Endothelial cell (in vitro differentiated cells): Measurements from ENCODE around the gene UCN. TPM values are rescaled to one million over a fixed set of nuclear protein-coding genes. Genes with fewer than 3 reads are reported as not detected.
"Not testable (repeated sequence)": the region's sequence is repeated elsewhere in the genome, so short reads cannot be mapped to it uniquely, and the experiment has no call there.

Experiments used
- DNase-seq: peaks from one replicate; pipeline ENCODE4 v3.0.0; 2021; ENCODE audit warnings: low spot score
- H3K27ac Mint-ChIP-seq: one replicate; pipeline ENCODE4 v1.8.0; 2021; ENCODE audit warnings: mixed read lengths, inconsistent platforms; ENCODE audit not compliant: unreplicated experiment
- H3K27me3 Mint-ChIP-seq: one replicate; pipeline ENCODE4 v1.8.0; 2021; ENCODE audit warnings: mild to moderate bottlenecking, moderate library complexity, mixed read lengths, inconsistent platforms; ENCODE audit not compliant: unreplicated experiment
- H3K36me3 Mint-ChIP-seq: one replicate; pipeline ENCODE4 v1.8.0; 2021; ENCODE audit warnings: mild to moderate bottlenecking, low read depth, mixed read lengths, inconsistent platforms; ENCODE audit not compliant: unreplicated experiment
- H3K4me1 Mint-ChIP-seq: one replicate; pipeline ENCODE4 v1.8.0; 2021; ENCODE audit warnings: mild to moderate bottlenecking, mixed read lengths, inconsistent platforms; ENCODE audit not compliant: unreplicated experiment
- H3K4me3 Mint-ChIP-seq: one replicate; pipeline ENCODE4 v1.8.0; 2021; ENCODE audit warnings: mild to moderate bottlenecking, mixed read lengths, inconsistent platforms; ENCODE audit not compliant: unreplicated experiment
- H3K9me3 Mint-ChIP-seq: one replicate; pipeline ENCODE4 v1.8.0; 2021; ENCODE audit warnings: mixed read lengths, inconsistent platforms; ENCODE audit not compliant: unreplicated experiment
- CTCF ChIP-seq: fragments of 200-600 bp; sonication (generic); IDR thresholded peaks from one replicate; pipeline ENCODE4 v1.5.0; 2021; ENCODE audit warnings: antibody characterized with exemption; ENCODE audit not compliant: unreplicated experiment
- total RNA-seq: library from RNA; stranded (reverse); fragmentation: NEBNext Ultra II Directional; extraction: Animal tissue kit (Norgen Biotek cat#: 25700); gene quantifications from one replicate; pipeline ENCODE4 v1.2.1, GENCODE V29; 2021; ENCODE audit not compliant: unreplicated experiment

The UCN gene
- total RNA-seq, 1 donor from 2014 or later: 1.5 TPM

- Mint-ChIP-seq H3K4me3 (no peak overlapping the region), H3K4me1 (peaks cover 24% of the 10 kb centered on the region), H3K36me3 (peaks cover 8% of the 10 kb centered on the region), H3K27ac (no peak overlapping the region), H3K27me3 (peaks cover 13% of the 10 kb centered on the region), H3K9me3 (no peaks in the 10 kb centered on the region)
- no peak for TF ChIP-seq CTCF
- DNase-seq: no peak
Observed at GRCh38 chr2:27353762-27354596, 45.7 kb upstream of the UCN start.

GRCh38 chr2:27353386-27353761, 45.1 kb upstream of the UCN start:
- H3K4me1 Mint-ChIP-seq: peaks cover 21% of the 10 kb centered on the region
- H3K9me3 Mint-ChIP-seq, H3K36me3 Mint-ChIP-seq, H3K4me3 Mint-ChIP-seq, DNase-seq, H3K27me3 Mint-ChIP-seq, H3K27ac Mint-ChIP-seq: not testable (repeated sequence)

- peaks cover 4% of the 10 kb centered on the region for H3K36me3 Mint-ChIP-seq
- TF ChIP-seq CTCF: no peak
- H3K4me1 Mint-ChIP-seq: peaks cover 15% of the 10 kb centered on the region
- peaks cover 8% of the 10 kb centered on the region for H3K27me3 Mint-ChIP-seq
- no peak overlapping the region for H3K27ac Mint-ChIP-seq
- H3K4me3 Mint-ChIP-seq: no peak overlapping the region
- DNase-seq: no peak
- no peaks in the 10 kb centered on the region for H3K9me3 Mint-ChIP-seq
Observed at GRCh38 chr2:27351802-27352598, 43.8 kb upstream of the UCN start.

DNA sequence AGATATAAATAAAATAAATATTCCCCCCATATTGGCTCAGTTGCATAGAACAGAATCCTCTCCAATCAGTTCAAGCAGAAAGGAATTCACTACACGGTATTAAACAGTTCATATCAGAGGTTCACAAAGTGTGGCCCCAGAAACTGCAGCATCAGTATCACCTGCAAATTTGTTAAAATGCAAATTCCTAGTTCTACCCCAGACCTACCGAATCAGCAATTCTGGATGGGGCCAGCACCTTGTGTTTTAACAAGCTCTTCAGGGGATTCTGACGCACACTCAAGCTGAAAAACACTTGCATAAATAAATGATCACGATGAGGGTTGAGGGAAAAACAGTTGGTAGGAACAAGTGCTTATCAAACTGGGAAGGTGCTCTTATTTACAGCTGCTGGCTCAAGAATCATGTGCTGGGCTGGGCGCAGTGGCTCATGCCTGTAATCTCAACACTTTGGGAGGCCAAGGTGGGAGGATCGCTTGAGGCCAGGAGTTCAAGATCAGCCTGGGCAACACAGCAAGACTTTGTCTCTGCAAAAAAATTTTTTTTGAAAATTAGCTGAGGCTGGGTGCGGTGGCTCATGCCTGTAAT, 42.0 kb upstream of the UCN start:
- Mint-ChIP-seq H3K4me3 (no peak overlapping the region), H3K36me3 (no peaks in the 10 kb centered on the region), H3K27me3 (peaks cover 2% of the 10 kb centered on the region), H3K4me1 (no peaks in the 10 kb centered on the region), H3K9me3 (no peaks in the 10 kb centered on the region), H3K27ac (no peak overlapping the region)
- DNase-seq: no peak
- TF ChIP-seq CTCF: no peak

GRCh38 chr2:27347641-27348040, 39.4 kb upstream of the UCN start:
- TF ChIP-seq CTCF: no peak
- Mint-ChIP-seq H3K4me3 (no peak overlapping the region), H3K9me3 (no peaks in the 10 kb centered on the region), H3K27ac (no peak overlapping the region), H3K4me1 (no peaks in the 10 kb centered on the region), H3K27me3 (no peaks in the 10 kb centered on the region), H3K36me3 (peaks cover 8% of the 10 kb centered on the region)
- no peak for DNase-seq
